HG02798 (cell line): ENCODE data around the gene ZNF428.
"Not testable (repeated sequence)": the region's sequence is repeated elsewhere in the genome, so short reads cannot be mapped to it uniquely, and the experiment has no call there.

Experiments
- ATAC-seq: cut with Tn5 transposase; IDR thresholded peaks from one replicate; pipeline ENCODE4 v1.9.1; 2021; ENCODE audit warnings: mild to moderate bottlenecking; ENCODE audit not compliant: unreplicated experiment, poor library complexity

Gene ZNF428

DNA sequence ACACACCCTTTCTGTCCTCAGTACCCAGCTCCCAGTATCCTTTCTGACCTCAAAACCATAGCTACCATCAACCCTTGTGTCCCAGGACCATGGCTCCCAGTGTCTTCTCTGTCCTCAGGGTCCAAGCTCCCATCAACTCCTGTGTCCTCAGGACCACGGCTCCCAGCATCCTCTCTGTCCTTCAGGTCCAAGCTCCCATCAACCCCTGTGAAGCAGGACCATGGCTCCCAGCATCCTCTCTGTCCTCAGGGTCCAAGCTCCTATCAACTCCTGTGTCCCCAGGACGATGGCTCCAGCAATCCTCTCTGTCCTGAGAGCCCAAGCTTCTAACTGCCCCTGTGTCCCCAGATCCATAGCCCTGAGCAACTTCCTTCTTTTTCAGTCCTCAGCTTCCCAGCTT lies 21.9 kb upstream of the ZNF428 start:
- ATAC-seq = no peak

DNA sequence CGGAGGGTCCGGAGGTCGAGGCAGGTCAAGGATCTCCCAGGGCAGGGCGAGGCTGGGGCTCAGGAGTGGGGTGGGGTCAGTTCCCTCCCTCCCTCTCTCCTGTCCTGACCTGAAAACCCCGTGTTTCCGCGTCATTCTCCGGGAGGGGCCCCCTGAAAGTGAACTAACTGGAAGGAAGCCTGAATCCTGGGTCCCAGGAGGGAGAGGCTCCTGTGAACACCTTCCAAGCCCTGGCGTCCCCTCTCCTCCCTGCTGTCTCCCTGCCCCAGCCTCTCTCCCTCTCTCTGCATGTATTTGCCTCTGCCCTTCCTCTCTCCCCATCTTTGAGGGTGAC lies 21.0 kb upstream of the ZNF428 start:
- ATAC-seq = no peak

DNA sequence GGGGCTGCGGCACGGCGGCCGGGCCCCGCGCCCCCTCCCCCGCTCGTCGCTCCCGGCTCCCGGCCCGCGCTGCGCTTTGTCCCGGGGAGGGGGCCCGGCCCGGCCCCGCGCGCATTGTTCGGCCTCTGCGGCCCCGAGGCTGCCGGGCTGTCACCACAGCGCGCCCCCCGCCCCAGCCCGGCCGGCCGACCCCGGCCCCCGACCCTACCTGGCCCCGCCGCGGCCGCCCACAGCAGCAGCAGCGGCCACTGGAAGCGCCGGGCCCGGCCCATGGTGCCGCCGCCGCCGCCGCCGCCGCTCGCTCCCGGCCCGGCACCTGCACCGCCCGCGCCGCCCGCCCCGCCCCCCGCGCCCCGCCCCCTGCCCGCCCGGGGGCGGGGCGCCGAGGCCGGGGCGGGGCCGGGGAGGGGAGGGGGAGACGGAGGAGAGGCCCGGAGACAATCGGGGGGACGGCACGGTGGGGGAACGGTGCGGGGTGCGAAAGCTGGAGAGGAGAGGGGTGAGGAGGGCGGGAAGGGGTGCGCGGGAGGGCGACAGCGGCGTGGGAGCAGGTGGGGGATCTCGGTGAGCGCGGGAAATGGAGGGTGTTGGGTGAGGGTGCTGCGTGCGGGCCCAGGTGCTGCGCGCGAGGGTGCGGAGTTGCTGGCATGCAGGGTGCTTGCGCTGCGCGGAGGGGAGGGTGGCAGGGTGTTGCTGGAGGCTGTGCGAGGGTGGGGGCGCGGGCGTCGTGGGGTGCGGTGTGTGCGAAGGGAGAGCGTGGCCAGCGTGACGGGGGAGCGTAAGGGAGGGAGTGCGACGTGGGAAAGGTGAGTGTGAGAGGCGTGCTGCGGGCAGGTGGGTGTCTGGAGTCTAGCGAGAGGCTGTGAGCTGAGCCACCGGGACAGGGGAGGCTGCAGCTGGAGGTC lies 20.3 kb upstream of the ZNF428 start, which contains the start of gene CADM4:
TSS of gene CADM4 (minus strand) at position 332 of the 905 bp plus-strand sequence. CDS start at position 272, 60 bp downstream.
- no peak for ATAC-seq

DNA sequence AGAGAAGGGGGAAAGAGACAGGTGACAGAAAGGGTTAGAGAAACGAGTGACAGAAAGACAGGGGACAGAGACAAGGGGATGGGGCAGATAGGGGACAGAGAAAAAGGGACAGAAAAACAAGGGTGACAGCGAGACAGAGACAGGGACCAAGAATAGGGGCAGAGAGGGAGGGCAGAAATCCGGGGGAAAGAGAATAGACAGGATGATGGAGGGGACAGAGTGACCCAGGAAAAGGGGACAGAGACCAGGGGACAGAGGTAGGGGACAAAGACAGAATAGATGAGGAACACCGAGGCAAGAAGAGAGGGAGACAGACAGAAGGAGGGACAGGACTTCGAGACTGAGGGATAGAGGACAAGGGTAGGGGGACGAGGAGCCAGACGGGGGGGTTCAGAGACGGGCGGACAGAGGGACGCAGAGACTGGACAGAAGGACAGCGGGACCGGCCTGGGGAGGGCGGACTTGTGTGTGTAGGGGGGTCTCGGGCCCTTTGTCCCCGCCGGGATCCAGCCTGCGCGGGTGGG lies 19.6 kb upstream of the ZNF428 start:
- no peak for ATAC-seq

DNA sequence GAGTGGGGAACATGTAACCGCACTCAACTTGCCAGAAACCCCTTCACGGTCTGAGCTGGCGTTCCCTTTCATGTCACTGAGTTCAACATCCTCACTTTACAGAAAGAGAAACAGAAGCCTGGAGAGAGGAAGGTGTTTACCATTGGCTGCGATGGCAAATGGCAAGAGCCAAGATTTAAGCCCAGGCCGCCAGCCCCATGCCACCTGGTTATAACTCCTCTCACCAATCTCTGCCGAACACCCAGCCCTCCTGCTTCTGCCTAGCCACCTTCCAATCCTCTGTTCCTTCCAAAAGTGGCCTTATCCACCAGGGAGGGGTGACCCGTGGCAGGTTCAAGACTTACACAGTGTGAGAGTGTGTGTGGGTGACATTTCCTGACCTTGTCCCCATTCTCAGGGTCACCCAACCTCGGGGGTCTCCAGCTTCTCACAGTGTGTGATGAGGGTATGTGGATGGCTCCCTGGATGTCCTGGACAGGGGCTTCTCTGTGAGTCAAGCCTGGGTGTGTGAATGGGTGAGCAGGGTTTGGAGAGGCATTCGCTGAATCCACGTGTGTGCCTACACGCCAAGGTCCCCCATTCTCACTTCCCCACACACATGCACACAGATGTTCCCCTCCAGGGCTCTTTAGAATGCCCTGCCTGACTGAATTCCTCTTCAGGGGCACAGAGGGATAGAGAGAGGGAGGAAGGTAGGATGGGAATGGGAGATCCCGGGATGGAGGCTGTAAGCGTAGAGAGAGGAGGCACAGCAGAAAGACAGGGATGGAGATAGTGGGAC lies 19.0 kb upstream of the ZNF428 start:
- ATAC-seq = no peak

DNA sequence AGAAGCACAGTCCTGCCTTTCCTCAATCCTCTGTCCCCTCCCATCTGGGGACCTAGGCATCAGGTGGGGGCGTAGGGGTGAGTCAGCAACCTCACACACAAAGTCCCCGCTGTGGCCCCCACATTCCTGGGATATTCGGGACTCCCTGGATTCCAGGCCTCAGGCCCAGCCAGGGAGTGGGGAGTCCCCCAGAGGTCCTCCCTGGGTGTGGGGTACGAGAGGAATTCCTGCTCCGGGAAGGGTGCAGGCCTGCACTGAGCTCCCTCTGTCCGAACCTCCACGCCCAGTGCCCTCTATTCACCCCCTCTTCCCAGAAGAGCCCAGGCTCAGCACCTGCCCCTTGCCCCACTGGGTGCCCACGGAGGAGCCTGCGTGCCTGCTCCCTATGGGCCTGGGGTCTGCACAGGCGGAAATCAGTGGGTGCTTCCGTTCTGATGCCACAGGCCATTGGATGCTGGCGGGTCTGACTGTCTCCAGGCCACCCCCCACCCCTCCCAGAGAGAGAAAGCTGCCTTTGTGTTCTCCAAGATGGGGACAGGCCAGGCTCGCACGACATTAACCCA lies 16.8 kb upstream of the ZNF428 start:
- no peak for ATAC-seq

DNA sequence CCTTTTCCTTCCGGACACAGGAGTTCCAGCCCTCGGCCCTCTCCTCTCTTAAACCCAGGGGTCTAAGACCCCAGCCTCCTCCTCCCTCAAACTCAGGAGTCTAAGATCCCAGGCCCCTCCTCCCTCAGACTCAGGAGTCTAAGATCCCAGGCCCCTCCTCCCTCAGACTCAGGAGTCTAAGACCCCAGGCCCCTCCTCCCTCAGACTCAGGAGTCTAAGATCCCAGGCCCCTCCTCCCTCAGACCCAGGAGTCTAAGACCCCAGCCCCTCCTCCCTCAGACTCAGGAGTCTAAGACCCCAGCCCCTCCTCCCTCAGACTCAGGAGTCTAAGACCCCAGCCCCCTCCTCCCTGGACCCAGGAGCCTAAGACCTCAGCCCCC lies 16.1 kb upstream of the ZNF428 start:
- ATAC-seq = not testable (repeated sequence)

DNA sequence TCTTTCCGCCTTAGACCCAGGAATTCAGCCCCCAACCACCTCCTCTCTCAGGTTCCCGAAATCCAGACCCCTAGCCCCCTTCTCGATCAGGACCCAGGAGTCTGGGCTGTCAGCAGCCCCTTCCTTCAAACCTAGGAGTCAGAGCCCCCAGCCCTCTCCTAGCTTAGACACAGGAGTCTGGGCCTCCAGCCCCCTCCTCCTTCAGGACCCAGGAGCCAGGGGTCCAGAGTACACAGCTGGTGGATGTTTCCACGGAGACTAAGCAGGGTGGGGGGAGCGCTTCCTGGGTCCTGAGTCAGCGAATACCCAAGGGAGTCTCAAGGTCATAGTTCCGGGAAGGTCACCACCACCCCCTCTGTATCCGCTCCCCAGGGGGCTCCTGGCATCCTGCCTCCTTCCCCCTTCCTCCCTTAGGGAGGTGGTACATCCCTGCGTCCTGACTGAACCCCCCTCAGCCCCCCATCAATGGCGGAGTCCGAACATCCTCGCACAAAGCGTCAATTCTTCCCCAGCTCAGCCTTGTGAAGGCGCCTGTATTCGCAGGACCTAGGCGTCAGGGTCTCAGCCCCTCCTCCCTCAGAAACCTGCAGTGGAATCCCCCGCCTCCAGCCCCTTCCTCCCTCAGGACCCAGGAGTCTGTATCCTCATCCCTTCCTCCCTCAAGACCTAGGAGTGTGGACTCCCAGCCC lies 15.6 kb upstream of the ZNF428 start:
- ATAC-seq = no peak

DNA sequence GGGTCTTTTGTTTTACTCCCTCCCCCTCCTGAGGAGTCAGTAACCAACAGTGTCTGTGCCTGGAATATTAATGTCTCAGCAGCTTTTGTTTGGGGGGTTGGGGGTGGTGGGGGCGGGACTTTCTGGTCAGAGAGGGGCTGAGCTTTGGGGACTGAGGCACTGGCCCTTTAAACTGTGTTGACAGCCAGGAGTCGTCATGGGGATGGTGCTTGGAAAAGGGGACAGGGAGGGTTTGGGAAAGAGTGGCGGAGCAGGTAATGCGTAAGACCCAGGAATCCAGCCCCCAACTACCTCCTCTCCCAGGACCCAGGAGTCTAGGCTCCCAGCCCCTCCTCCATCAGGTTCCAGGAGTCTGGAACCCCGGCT lies 15.1 kb upstream of the ZNF428 start:
- ATAC-seq = no peak

DNA sequence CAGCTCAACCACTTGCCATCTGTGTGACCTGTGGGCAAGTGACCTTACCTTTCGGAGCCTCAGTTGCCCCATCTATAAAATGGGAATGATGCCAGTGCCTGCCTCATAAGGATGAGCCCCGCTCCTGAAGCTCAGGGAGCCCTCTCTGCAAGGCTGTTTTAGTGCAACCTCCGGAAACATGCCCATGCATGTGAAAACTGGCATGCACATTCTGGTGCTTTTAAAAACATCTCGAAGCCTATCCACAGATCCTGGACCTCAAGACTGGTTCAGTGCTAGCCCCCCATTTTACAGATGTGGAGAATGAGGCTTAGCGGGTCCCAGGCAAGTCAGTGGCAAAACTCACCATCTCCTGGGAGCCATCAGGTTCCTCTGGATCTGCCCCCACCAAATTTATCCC lies 14.6 kb upstream of the ZNF428 start:
- ATAC-seq = no peak

DNA sequence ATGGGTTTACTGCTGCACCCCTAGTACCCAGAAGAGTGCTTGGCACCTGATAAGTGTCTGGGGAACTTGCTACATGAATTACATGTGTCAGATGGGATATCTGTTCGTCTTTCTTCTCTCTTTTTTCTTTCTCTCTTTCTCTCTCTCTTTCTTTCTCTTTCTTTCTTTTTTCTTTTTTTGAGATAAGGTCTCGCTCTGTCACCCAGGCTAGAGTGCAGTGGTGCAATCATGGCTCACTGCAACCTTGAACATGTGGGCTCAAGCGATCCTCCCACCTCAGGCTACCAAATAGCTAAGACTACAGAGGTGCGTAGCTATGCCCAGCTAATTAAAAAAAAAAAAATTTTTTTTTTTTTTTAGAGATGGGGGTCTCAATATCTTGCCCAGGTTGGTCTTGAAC lies 14.1 kb upstream of the ZNF428 start:
- no peak for ATAC-seq

DNA sequence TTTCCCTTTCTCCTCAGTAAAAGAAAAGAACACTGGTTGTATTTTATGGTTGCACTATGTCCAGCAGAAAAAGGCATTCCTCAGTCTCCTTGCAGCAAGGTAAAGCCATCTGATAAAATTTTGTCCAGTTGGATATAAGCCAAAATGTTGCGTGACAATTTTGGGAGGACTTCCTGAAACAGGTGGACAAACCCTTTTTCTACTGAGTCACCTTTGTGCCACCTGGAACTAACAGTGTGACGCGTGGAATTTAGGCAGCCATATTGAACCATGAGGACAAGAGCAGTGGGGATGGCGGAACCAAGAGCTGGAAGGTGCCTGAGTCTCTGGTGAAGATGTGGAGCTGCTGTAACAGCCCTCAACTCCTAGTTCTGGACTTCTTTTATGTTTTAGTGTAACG lies 12.1 kb upstream of the ZNF428 start:
- ATAC-seq = no peak

DNA sequence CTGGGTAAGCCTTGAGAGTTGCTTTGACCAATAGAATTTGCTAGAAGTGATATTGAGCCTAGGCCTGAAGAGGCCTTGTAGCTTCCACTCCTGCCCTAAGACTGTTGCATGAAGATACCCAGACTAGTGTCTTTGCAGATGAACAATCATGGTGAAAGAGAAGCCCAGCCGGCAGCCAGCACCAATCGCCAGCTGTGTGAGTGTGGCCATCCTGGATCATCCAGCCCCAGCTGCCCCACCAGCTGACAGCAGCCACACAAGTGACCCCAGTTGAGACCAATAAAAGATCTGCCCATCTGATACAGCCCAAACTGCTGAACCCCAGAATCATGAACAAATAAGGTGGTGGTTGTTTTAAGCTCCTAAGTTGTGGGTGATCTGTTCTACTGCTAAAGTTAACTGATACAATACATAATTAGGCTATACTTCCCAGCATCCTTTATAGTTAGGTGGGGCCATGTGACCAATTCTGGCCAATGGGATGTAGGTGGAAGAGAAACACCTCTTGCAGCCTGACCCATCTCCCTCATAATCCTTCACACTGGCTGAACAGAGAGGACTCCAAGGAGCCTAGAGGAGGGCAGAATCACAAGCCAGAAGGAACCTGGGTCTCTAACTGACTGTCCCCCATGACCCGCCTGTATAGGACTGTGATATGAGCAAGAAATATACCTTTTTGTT lies 9.4 kb upstream of the ZNF428 start:
- no peak for ATAC-seq

DNA sequence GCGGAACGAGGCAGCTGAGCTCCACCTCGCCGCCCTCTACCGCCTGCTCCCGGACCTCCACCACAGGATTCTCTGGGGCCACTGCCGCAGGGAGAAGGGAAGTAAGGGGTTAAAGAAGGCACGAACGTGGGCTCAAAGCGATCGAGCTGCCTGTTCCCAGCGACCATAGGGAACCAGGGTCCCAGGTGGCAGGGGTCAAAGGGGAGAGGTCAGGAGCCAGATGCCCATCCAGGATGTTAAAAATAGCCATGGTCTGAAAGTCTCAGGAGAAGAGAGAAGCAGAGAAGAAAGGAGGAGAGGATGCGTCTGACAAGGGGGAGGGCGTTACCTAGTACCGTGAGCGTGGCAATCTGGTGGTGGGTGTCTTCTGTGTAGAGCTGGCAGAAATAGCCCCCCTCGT lies 7.4 kb upstream of the ZNF428 start:
- no peak for ATAC-seq

DNA sequence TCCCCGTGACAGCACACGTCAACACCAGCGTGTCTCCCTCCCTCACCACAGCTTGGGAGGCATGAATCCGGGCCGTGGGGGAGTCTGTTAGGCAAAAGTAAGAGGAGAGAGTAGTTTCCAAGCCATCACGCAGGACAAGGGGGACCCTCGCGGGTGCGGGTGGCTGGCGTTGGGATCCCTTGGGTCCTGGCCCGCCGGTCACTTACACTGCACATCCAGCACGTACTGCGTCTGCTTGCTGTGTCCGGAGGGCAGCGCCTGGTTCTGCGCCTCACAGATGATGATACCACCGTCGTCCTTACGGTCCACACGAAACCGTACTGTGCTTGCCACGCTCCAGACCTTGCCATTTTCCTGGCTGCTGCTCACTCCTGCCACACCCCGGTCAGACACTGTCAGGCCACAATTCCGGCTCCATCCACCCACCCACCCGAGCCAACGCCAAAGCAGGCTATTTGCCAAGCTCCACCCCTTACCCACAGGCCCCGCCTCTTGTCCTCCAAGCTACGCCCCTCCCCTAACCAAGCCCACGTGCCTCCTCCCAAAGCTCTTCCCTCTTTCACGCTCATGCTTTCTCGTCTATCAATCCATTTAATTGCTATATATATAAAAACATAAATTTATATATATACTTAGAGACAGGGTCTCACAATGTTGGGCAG lies 6.6 kb upstream of the ZNF428 start:
- no peak for ATAC-seq

DNA sequence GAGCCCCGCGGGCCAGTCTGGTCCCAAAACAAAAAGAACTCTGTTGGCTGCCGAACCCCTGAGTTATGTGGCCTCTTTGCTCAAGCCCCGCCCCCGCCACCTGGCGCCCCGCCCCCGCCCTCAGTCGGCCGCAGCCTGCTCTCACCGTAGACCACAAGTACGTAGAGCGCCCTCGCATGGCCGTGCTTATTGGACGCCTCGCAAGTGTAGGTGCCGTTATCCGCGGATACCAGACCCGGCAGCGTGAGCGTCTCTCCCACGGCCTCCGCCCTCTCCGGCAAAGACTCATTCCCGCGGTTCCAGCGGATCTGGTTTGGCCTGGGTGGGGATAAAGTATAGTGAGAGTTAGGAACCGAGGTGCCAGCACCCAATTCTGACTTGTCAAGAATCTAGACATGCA lies 5.5 kb upstream of the ZNF428 start:
- ATAC-seq = no peak

DNA sequence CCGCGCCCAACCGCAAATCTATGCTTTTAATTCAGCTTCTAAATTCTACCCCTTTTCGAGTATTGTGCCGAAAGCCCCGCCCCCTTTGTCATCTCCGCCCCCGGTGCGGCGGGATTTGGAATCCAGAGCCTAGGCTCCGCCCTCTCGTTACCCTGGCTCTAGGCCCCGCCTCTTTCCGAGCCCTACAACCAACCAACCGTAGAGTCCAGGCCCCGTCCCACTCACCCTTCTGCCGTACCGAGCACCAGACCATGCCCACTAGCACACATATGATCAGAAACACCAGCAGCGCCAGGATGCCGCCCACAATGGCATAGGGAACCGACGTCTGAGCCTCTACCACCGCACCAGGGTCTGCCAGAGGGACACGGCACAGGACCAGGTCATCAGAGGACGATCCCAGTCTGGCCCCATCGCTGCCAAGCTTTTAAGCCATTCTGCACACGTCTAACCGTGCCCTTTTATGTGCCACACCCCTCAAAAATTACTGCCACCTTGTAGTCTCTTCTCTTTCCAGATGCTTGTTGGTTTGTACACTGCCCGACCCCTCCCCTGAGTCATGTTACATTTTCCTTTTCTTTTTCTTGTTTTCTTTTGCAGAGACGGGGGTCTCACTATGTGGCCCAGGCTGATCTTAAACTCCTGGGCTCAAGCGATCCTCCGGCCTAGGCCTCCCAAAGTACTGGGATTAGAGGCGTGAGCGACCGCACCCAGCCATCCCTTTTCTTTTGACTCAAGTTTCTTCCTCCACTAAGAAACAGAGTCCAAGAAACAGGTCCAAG lies 4.7 kb upstream of the ZNF428 start:
- ATAC-seq = no peak

DNA sequence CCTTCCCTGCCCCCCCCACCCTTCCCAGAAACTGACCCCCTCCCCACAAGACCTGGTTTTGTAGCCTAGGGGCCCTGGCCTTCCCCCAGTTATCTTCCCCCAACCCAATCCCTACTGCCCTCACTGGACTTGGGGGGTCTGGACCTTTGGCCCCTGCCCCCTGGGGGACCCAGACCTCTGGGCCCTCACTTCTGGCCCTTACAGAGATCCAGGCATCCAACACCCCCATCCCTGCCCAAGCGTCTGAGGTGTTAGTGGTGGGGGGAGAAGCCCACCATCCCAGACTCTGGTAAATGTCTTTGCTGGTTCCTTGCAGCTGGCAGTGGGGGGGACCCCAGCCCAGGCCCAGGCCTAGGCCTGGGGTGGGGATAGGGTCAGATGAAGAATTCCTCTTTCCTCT lies 3.5 kb upstream of the ZNF428 start:
- no peak for ATAC-seq

DNA sequence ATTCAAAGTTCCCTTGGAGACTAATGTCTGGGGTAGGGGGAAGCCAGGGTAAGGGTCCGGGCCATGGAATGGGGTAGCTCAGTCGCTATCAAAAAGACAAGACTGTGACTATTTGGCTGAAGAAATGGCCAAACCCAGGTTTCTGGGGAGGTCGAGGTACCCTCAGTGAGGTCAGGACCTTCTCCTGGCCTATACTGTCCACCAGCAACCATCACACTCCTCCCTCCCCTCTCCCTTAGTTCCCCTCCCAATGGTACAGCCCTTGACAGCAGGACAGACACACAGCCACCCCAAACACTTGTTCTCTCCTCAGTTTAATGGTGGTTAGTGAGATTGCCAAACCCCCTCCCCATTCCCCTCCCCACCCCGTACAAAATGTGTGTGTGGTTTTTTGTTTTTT lies 2.6 kb upstream of the ZNF428 start:
- ATAC-seq = no peak
